ENCODE results near the gene JPH4.

- TF ChIP-seq RAD21 (IDR thresholded peaks at IDR 0.05; ENCODE audit: low read depth), result no peak; the same call in 1 of the 2 replicates
- no peak for TF ChIP-seq POLR2A (IDR thresholded peaks at IDR 0.05; ENCODE audit: borderline replicate concordance, extremely low read depth, insufficient read depth, insufficient read length)
- no peak for TF ChIP-seq CEBPB (IDR thresholded peaks at IDR 0.05; ENCODE audit: low read depth)
- TF ChIP-seq ZFX (IDR thresholded peaks at IDR 0.05), result no peak
- TF ChIP-seq ATF3 (IDR thresholded peaks at IDR 0.05), result no peak
- no peak for TF ChIP-seq SIN3A (IDR thresholded peaks at IDR 0.05; ENCODE audit: low read depth)
- TF ChIP-seq CTCF (IDR thresholded peaks at IDR 0.05 in 2 of 3, conservative IDR thresholded peaks at IDR 0.05 in 1 of 3; ENCODE audit: borderline replicate concordance in 1 of 3, insufficient read depth in 1 of 3, low read depth in 2 of 3, low read length in 2 of 3), result peak; percentile 17 to 78 (median 65); a peak in 5 of 6 replicates
- no peak for TF ChIP-seq POLR2AphosphoS5 (IDR thresholded peaks at IDR 0.05; ENCODE audit: low read depth, low read length)
Measured at GRCh38 chr14:23568600-23569331, 9.8 kb downstream of the JPH4 start.
